Left hindlimb (tissue), 1 donor: ENCODE measurements around the gene ARHGAP42.

Experiments
- DNase-seq: peaks from one replicate; pipeline ENCODE4 v3.0.0-alpha.2; 2018

ARHGAP42 gene

GRCh38 chr11:100761841-100762240 lies 74.8 kb downstream of the ARHGAP42 start:
- no peak for DNase-seq

- no peak for DNase-seq
These were observed 79.7 kb downstream of the ARHGAP42 start for GRCh38 chr11:100766764-100767163.

- DNase-seq: no peak
These were observed 82.1 kb downstream of the ARHGAP42 start for GRCh38 chr11:100769165-100769564.

DNA sequence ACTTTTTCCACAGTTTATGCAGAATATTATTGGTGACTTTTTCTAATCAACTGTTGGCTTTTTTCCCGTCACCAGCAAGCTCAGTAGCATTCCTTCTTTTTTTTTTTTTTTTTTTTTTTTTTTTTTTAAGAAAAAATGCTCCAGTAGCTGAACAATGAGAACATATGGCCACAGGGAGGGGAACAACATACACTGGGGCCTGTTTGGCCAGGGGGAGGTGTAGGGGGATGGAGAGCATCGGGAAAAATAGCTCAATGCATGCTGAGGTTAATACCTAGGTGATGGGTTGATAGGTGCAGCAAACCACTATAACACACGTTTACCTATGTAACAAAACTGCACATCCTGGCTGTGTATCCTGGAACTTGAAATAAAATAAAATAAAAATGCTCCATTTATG lies 82.5 kb downstream of the ARHGAP42 start:
- DNase-seq: no peak

- no peak for DNase-seq
These were observed 87.0 kb downstream of the ARHGAP42 start for GRCh38 chr11:100774132-100774531.

DNA sequence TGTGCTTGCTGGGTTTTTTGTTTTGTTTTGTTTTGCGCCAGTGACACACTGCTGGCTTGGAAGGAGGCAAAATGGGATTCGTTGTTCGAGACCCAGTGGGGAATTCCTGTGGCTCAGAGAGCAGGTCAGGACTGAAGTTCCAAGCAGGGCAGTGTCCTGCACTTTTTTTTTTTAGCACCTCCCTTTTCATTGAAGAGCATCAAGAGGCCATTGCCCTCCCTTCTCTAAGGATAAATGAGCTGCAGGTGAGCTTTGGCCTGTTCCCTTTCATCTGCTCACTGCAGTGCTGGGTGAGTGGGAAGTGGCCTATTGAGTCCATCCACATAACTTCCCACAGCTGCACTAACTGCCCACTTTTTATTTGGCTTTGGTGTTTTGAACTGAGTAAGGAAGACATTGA lies 87.8 kb downstream of the ARHGAP42 start:
- no peak for DNase-seq

DNA sequence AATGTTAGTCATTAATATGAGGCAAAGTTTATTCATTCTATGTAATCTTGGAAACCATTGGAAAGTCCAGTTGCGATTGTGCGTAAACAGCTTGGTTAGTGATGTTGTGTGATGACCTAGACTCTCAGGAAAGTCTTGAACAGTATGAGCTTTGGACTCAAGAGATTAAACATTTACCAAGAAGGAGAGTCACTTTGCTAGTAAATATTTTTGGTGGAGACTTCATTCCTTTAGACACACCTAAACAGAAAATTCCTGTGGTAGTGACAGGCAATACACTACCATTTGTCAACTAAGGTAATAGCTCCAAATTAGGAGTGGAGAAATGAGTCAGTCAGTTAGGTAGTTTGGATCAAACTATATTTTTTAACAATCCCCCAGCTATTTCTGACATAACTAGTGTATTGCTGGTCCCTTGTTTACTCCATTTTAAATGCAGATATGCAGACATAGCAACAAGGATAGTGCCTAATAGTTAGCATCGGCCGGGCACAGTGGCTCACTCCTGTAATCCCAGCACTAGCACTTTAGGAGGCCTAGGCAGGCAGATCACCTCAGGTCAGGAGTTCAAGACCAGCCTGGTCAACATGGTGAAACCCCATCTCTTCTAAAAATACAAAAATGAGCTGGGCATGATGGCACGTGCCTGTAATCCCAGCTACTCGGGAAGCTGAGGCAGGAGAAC lies 89.3 kb downstream of the ARHGAP42 start:
- no peak for DNase-seq

- no peak for DNase-seq
These were observed 90.0 kb downstream of the ARHGAP42 start for GRCh38 chr11:100777103-100777502.

DNA sequence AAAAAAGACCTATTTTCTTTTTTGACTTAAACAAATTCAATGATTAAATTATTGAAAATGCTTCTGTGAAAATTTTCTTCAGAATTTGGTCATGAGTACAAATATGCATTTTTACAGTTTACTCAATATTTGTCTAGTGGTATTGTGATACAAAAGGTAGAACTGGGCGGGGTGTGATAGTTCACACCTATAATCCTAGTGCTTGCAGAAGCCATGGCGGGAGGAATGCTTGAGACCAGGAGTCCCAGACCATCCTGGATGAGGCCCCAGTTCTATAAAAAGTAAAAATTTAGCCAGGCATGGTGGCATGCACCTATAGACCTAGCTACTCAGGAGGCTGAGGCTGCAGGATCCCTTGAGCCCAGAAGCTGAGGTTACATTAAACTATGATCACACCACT lies 90.6 kb downstream of the ARHGAP42 start:
- no peak for DNase-seq

DNA sequence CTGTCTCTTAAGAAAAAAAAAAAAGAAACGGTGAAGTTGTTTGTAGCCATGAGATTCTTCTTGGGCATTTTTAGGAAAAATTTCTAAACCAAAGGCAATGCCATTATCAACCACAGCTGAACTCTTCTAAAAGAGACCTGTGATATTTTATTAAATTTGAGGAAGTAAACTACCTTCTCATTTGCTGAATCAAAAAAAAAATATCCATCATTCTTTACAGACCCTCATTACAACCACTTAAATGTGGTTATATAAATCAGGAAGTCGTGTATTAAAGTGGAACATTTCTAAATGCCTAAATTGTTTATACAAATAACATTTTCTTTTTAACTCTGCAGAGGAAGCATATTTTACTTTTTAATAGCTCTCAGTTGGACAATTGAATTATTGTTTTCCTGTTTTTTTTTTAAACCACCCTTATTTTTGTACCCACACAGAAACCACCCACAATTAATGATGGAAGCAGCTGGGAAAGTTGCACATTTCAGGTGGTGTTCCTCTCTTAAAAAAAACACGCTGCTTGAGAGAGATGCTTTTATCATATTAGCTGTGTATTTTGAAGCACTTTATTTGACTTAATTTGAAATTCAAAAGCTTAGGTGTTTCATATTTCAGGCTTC lies 91.2 kb downstream of the ARHGAP42 start:
- no peak for DNase-seq

DNA sequence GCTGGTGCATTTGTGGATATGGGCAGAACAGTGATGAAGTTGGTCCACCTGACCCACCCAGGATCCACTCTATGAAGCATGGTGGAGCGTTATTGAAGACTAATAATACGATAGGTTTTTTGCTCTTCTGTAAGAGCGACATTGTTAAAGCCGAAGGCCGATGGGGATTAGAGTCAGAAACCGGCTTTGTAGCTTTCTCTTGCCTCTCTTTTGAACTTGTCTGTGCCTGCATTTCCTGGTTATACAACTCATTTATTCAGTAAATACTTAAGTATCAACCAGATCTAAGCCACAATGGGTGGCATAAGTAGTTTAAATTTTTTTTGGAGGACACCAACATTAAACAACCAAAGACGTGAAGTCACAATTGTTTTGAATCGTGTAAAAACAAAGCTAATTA lies 93.4 kb downstream of the ARHGAP42 start:
- DNase-seq: no peak

GRCh38 chr11:100785148-100785983 lies 98.3 kb downstream of the ARHGAP42 start:
- DNase-seq: no peak

DNA sequence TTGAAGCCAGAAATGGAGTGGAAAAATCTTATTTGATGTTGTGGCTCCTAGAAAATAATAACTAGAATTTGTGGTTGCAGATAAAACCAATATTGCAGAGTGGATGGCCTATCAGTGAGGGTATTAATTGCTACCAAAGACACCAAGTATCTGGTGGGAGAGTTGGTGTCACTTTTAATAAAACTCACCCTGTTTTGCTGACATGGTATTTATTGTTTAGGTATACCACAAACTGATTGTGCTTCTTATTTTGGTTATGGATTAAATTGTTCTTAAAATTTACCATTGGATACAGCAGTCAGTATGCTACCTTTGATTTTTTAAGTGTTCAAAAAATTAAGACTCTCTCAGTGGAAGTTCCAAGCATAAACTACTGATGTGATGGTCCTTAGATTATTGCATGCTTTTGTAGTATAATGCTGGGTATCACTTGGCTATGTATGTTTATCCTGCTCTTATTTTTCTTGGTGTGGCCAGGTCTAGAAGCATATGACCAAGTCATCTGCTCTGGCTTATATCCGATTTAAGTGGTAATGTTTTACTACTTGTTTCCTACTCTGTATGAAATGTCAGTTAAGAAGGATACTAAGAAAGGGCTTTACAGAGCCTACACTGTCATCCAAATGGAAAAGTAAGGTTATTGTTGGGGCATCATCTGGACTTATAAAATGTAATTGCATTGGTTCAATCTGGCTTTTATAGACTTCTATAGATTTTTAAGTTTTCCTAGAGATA lies 101.6 kb downstream of the ARHGAP42 start:
- DNase-seq: no peak

DNA sequence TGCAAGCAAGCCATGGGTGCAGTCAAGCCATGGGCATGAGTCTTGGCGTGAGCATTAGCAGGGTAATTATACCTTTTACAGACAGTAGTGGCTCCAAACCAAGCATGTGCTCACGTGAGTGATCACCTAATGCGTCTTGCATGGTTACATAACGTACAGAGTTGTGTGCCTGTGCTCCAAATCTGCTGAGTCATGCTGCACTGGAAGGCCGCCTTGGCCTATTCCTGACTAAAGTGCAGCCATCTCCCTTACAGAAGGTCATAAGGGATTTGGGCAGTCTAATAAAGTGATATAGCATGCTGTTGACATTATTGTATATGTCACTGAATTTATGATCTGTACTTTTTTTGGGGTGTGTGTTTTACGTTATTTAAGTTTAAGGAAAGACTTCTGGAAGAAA lies 102.4 kb downstream of the ARHGAP42 start:
- DNase-seq: no peak

GRCh38 chr11:100790073-100790472 lies 103.0 kb downstream of the ARHGAP42 start:
- no peak for DNase-seq

GRCh38 chr11:100791103-100791502 lies 104.0 kb downstream of the ARHGAP42 start:
- DNase-seq: no peak

- DNase-seq: no peak
These were observed 104.8 kb downstream of the ARHGAP42 start for GRCh38 chr11:100791860-100792259.

GRCh38 chr11:100793525-100793924 lies 106.4 kb downstream of the ARHGAP42 start:
- no peak for DNase-seq

DNA sequence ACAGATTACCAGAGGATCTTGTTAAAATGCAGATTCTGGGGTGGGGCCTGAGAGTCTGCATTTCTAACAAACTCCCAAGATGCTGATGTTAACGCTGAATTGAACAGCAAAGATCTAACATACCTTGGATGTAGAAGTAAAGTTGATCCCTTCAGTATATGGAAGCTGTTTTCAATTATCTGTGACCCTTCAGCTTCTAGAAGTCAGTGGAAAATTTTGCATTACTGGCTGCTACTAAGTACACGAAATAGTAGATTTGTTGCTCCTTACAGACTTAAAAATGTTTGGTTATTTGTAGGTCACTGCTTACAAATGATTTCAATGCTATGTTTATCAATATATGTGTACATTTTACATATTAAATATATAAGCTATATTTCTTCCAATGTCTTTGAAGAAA lies 107.4 kb downstream of the ARHGAP42 start:
- no peak for DNase-seq

- DNase-seq: no peak
These were observed 112.4 kb downstream of the ARHGAP42 start for GRCh38 chr11:100799445-100799844.

DNA sequence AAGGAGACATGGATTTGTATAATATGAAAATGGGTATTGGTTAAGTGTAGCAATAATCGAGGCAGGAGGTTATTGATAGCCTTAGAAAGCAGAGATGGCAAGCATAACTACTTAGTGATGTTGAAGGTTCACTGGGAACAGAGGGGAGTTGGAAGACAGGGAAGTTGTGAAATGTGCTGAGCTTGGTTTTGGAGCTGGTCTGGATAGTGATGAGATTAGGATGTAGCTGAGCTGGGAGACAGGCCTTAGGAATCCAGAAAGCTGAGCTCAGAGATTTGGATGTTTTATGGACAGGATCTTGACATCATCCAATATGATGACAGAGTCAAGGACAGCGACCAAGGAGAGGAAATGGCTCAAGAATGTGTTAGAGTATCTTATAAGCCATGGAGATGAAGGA lies 113.1 kb downstream of the ARHGAP42 start:
- DNase-seq: no peak

DNA sequence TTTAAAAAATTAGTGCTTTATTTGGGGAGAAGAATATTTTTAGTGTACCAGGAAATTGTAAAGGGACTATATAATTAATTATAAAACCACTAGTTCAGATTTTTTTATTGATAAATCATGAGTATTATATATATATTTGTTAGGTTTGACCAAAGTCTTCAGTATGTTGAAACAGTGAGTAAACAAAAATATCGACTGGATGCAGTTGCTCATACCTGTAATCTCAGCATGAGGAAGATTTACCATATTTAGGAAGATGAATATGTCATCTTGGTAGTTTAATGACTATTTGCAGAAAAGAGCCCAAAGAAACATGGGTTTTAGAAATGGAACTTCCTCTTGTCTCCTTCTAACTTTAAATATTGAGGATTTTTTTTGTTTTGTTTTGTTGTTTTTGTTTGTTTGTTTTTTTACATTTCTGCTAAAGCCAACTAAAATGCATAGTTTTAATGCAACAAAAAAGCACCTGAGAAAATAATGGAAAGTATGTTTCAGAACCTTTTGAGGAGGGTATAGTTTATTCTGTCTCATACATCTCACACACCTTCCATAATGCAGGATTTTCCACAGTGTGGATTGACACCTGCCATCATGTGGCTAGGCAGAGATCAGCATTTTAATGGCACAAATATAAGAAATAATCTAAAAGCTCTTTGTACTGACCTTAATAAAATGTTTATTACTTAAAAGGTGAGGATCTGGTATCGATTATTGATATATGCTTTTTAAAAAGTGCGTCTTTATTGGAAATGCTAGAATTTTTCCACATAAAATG lies 114.3 kb downstream of the ARHGAP42 start:
- DNase-seq: no peak
